Measurements from ENCODE around the gene WDR86. TPM values are rescaled to one million over a fixed set of nuclear protein-coding genes. Genes with fewer than 3 reads are reported as not detected.

The WDR86 gene
- total RNA-seq, 1 experiment from 2014 or later: 24.4 TPM

DNA sequence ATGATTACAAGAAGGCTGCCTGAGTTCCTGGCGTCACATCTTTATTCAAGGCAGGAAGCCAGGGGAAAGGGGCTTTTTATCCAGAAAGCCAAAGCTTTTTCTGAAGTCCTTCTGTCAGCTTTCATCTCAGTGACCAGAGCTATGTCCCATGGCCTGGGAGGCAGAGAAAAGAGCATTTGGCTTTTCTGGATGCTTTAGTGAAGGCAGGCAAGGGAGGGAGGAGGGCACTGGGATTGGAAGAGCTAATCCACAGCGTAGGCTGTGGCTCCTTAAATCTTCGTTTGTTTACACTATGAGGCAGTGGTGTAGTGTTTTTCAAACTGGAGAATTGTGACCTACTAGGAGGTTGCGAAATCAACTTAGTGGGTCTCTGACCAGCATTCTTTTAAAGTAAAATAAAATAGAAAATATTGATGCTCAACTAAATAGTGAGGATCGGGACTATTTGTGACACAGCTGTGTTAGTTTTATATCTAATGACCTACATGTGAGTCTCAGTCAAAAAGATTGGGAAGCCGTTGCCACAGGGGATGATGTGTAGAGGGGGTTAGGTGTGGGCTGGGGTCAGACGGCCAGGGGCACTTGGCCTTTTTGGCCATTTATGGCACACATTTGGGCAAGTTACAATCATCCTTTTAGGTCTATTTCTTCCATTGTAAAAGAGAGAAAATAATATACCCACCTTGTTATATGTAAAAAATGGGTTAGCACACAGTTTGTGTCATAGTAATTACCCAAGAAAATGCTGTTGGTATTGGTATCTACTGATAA, 16.0 kb upstream of the WDR86 start (continued):
- no peak for TF ChIP-seq IRF1 (CRISPR knock-in tag; IDR thresholded peaks at IDR 0.05)
- TF ChIP-seq MYBL2 (CRISPR knock-in tag; IDR thresholded peaks at IDR 0.05): no peak
- TF ChIP-seq ATF2 (CRISPR knock-in tag; IDR thresholded peaks at IDR 0.05; ENCODE audit: borderline replicate concordance, low read depth): no peak
- TF ChIP-seq, protein P1, sequence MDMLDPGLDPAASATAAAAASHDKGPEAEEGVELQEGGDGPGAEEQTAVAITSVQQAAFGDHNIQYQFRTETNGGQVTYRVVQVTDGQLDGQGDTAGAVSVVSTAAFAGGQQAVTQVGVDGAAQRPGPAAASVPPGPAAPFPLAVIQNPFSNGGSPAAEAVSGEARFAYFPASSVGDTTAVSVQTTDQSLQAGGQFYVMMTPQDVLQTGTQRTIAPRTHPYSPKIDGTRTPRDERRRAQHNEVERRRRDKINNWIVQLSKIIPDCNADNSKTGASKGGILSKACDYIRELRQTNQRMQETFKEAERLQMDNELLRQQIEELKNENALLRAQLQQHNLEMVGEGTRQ (CRISPR knock-in tag; IDR thresholded peaks at IDR 0.05): no peak
- no peak for TF ChIP-seq FOXP1 (CRISPR knock-in tag; IDR thresholded peaks at IDR 0.05; ENCODE audit: borderline replicate concordance)
- TF ChIP-seq, protein P2, sequence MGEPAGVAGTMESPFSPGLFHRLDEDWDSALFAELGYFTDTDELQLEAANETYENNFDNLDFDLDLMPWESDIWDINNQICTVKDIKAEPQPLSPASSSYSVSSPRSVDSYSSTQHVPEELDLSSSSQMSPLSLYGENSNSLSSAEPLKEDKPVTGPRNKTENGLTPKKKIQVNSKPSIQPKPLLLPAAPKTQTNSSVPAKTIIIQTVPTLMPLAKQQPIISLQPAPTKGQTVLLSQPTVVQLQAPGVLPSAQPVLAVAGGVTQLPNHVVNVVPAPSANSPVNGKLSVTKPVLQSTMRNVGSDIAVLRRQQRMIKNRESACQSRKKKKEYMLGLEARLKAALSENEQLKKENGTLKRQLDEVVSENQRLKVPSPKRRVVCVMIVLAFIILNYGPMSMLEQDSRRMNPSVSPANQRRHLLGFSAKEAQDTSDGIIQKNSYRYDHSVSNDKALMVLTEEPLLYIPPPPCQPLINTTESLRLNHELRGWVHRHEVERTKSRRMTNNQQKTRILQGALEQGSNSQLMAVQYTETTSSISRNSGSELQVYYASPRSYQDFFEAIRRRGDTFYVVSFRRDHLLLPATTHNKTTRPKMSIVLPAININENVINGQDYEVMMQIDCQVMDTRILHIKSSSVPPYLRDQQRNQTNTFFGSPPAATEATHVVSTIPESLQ (CRISPR knock-in tag; IDR thresholded peaks at IDR 0.05): no peak
- TF ChIP-seq, protein P3, sequence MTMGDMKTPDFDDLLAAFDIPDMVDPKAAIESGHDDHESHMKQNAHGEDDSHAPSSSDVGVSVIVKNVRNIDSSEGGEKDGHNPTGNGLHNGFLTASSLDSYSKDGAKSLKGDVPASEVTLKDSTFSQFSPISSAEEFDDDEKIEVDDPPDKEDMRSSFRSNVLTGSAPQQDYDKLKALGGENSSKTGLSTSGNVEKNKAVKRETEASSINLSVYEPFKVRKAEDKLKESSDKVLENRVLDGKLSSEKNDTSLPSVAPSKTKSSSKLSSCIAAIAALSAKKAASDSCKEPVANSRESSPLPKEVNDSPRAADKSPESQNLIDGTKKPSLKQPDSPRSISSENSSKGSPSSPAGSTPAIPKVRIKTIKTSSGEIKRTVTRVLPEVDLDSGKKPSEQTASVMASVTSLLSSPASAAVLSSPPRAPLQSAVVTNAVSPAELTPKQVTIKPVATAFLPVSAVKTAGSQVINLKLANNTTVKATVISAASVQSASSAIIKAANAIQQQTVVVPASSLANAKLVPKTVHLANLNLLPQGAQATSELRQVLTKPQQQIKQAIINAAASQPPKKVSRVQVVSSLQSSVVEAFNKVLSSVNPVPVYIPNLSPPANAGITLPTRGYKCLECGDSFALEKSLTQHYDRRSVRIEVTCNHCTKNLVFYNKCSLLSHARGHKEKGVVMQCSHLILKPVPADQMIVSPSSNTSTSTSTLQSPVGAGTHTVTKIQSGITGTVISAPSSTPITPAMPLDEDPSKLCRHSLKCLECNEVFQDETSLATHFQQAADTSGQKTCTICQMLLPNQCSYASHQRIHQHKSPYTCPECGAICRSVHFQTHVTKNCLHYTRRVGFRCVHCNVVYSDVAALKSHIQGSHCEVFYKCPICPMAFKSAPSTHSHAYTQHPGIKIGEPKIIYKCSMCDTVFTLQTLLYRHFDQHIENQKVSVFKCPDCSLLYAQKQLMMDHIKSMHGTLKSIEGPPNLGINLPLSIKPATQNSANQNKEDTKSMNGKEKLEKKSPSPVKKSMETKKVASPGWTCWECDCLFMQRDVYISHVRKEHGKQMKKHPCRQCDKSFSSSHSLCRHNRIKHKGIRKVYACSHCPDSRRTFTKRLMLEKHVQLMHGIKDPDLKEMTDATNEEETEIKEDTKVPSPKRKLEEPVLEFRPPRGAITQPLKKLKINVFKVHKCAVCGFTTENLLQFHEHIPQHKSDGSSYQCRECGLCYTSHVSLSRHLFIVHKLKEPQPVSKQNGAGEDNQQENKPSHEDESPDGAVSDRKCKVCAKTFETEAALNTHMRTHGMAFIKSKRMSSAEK (CRISPR knock-in tag; IDR thresholded peaks at IDR 0.05; ENCODE audit: borderline replicate concordance): no peak
- no peak for TF ChIP-seq ZNF425 (CRISPR knock-in tag; conservative IDR thresholded peaks at IDR 0.05)

- H3K4me3 Mint-ChIP-seq: no peak overlapping the region
- H3K27me3 Mint-ChIP-seq (ENCODE audit: low read depth): peaks cover 30% of the 10 kb centered on the region
- ChIA-PET POLR2A (no interaction called here), CTCF (no interaction called here)
- H3K9me3 Mint-ChIP-seq: peaks cover 32% of the 10 kb centered on the region
- ATAC-seq (no peak), DNase-seq (ENCODE audit: low spot score) (no peak)
- no peak for TF ChIP-seq FOXK1 (CRISPR knock-in tag; IDR thresholded peaks at IDR 0.05)
- TF ChIP-seq ZNF671 (CRISPR knock-in tag; IDR thresholded peaks at IDR 0.05): no peak
- no peak overlapping the region for H3K27ac Mint-ChIP-seq
- H3K36me3 Mint-ChIP-seq: peaks cover 16% of the 10 kb centered on the region
- peaks cover 26% of the 10 kb centered on the region for H3K4me1 Mint-ChIP-seq
Measured at GRCh38 chr7:151424799-151425198, 15.0 kb upstream of the WDR86 start.
